Measurements from ENCODE around the gene RNF130. TPM values are rescaled to one million over a fixed set of nuclear protein-coding genes. Genes with fewer than 3 reads are reported as not detected.

The RNF130 gene
- total RNA-seq, 4 donors from 2014 or later: 84.7 to 105 (median 98.5) TPM

GRCh38 chr5:179973391-179973790 lies 98.2 kb downstream of the RNF130 start:
- TF ChIP-seq EP300 (IDR thresholded peaks at IDR 0.05): no peak
- TF ChIP-seq, protein P1, sequence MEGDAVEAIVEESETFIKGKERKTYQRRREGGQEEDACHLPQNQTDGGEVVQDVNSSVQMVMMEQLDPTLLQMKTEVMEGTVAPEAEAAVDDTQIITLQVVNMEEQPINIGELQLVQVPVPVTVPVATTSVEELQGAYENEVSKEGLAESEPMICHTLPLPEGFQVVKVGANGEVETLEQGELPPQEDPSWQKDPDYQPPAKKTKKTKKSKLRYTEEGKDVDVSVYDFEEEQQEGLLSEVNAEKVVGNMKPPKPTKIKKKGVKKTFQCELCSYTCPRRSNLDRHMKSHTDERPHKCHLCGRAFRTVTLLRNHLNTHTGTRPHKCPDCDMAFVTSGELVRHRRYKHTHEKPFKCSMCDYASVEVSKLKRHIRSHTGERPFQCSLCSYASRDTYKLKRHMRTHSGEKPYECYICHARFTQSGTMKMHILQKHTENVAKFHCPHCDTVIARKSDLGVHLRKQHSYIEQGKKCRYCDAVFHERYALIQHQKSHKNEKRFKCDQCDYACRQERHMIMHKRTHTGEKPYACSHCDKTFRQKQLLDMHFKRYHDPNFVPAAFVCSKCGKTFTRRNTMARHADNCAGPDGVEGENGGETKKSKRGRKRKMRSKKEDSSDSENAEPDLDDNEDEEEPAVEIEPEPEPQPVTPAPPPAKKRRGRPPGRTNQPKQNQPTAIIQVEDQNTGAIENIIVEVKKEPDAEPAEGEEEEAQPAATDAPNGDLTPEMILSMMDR (IDR thresholded peaks at IDR 0.05): no peak
- no peak for TF ChIP-seq POLR2AphosphoS5 (IDR thresholded peaks at IDR 0.05)
- no peak for TF ChIP-seq POLR2A (IDR thresholded peaks at IDR 0.05)
- H3K27me3 ChIP-seq: no peaks in the 10 kb centered on the region
- peaks cover 0 to 21% (median 0%) of the 10 kb centered on the region in 3 donors for H3K4me1 ChIP-seq
- peaks cover 0 to 72% of the 10 kb centered on the region in 2 donors for H3K36me3 ChIP-seq
- no peak overlapping the region for H3K27ac ChIP-seq
- H3K9me3 ChIP-seq: no peaks in the 10 kb centered on the region
- no peak overlapping the region for H3K4me3 ChIP-seq
- ATAC-seq: no peak
- WGBS, 2 donors (ENCODE audit: low coverage in 1 of 2): 92% methylated on average over 2 of the region's 11 CpGs; no CpG with 5 or more reads in 1 of the 2 donors

- WGBS, 2 donors (ENCODE audit: low coverage in 1 of 2): 92 to 100% methylated on average over 2 of the region's 4 CpGs
- TF ChIP-seq POLR2A (IDR thresholded peaks at IDR 0.05): no peak
- TF ChIP-seq, protein P1 (IDR thresholded peaks at IDR 0.05): no peak
- no peak for TF ChIP-seq EP300 (IDR thresholded peaks at IDR 0.05)
- TF ChIP-seq POLR2AphosphoS5 (IDR thresholded peaks at IDR 0.05): no peak
- no peak for ATAC-seq
- H3K4me3 ChIP-seq: no peak overlapping the region
- no peaks in the 10 kb centered on the region for H3K9me3 ChIP-seq
- no peaks in the 10 kb centered on the region for H3K27me3 ChIP-seq
- no peak overlapping the region for H3K27ac ChIP-seq
- H3K36me3 ChIP-seq: peaks cover 0 to 61% of the 10 kb centered on the region in 2 donors
- peaks cover 0 to 21% (median 0%) of the 10 kb centered on the region in 3 donors for H3K4me1 ChIP-seq
These were observed 102.4 kb downstream of the RNF130 start for GRCh38 chr5:179969110-179969509.

GRCh38 chr5:179967489-179967888 lies 104.1 kb downstream of the RNF130 start:
- WGBS, 2 donors (ENCODE audit: low coverage in 1 of 2): 41 to 44% methylated on average over 1 of the region's 1 CpG
- Histone ChIP-seq H3K36me3 (peaks cover 0 to 67% of the 10 kb centered on the region in 2 donors), H3K4me3 (no peak overlapping the region), H3K9me3 (no peaks in the 10 kb centered on the region), H3K27ac (no peak overlapping the region), H3K4me1 (peaks cover 0 to 21% (median 0%) of the 10 kb centered on the region in 3 donors), H3K27me3 (no peaks in the 10 kb centered on the region)
- no peak for TF ChIP-seq EP300 (IDR thresholded peaks at IDR 0.05)
- no peak for ATAC-seq

GRCh38 chr5:179964015-179964414 lies 107.5 kb downstream of the RNF130 start:
- no peak for ATAC-seq
- Histone ChIP-seq H3K9me3 (no peaks in the 10 kb centered on the region), H3K36me3 (peaks cover 0 to 78% of the 10 kb centered on the region in 2 donors), H3K4me1 (no peaks in the 10 kb centered on the region), H3K27ac (no peak overlapping the region), H3K27me3 (no peaks in the 10 kb centered on the region), H3K4me3 (no peak overlapping the region)
- TF ChIP-seq POLR2AphosphoS5 (IDR thresholded peaks at IDR 0.05): no peak
- WGBS, 2 donors (ENCODE audit: low coverage in 1 of 2): 90 to 94% methylated on average over 4 to 8 of the region's 8 CpGs

DNA sequence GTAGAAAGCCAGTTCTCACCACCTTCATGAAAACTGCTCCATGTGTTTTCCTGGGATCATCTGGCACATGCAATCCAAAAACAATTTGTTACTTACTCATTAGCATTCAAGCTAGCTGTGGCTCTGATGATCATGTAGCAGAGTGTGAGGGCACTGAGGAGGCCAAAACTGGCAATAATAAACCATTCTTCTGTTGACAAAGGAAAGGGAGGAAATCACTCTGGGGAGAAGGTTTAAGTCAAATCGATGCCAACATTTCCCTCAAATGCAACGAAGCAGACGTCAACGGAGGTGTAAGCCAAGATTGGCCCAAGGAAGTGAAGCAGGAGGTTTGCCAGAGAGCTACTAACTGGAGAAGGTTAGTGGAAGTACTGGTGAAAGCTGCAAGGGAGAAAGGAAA lies 108.2 kb downstream of the RNF130 start:
- TF ChIP-seq POLR2AphosphoS5 (IDR thresholded peaks at IDR 0.05) (no peak), POLR2A (IDR thresholded peaks at IDR 0.05) (no peak), EP300 (IDR thresholded peaks at IDR 0.05) (no peak)
- TF ChIP-seq, protein P1 (IDR thresholded peaks at IDR 0.05): no peak
- Histone ChIP-seq H3K27ac (no peak overlapping the region), H3K4me1 (no peaks in the 10 kb centered on the region), H3K27me3 (no peaks in the 10 kb centered on the region), H3K9me3 (no peaks in the 10 kb centered on the region), H3K36me3 (peaks cover 0 to 72% of the 10 kb centered on the region in 2 donors), H3K4me3 (no peak overlapping the region)
- 42 to 60% methylated on average over 3 to 4 of the region's 4 CpGs for WGBS, 2 donors (ENCODE audit: low coverage in 1 of 2)
- ATAC-seq: no peak

DNA sequence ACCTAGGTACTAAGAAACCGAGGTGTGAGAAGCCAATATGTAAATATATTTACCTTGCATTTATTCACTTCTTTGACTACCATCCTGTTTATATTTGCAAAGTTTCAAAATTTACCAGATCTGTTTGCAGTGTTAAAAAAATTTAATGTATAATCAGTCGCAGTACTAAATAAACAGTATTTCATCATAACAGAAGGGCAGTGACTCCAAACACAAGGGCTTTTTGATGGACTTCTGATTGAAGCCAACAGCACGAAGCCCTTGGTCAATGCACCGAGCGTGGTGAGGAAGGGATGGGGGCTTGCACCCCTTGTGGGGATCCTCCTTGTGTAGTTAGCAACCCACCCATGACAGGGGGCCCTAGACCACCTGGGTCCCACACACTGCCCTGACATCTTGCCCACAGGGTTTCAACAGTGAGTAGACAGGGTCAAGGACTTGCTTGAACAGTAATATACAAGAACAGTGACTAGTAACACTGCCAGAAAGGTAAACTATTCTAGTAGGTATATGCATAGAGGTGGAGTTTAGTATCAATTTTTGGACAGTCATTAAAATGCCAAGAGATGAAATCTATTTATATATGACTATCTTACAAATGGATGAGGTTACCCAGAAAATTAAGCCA lies 111.2 kb downstream of the RNF130 start:
- TF ChIP-seq, protein P1 (IDR thresholded peaks at IDR 0.05): no peak
- ATAC-seq: no peak
- H3K36me3 ChIP-seq: peaks cover 0 to 73% of the 10 kb centered on the region in 2 donors
- H3K27me3 ChIP-seq: no peaks in the 10 kb centered on the region
- H3K4me3 ChIP-seq: no peak overlapping the region
- WGBS, 2 donors (ENCODE audit: low coverage in 1 of 2): 79 to 92% methylated on average over 5 of the region's 5 CpGs
- H3K4me1 ChIP-seq: peaks cover 0 to 14% (median 0%) of the 10 kb centered on the region in 3 donors
- no peak overlapping the region for H3K27ac ChIP-seq
- H3K9me3 ChIP-seq: no peaks in the 10 kb centered on the region
